ENCODE data around the gene PAF1. TPM values are rescaled to one million over a fixed set of nuclear protein-coding genes. Genes with fewer than 3 reads are reported as not detected.

The PAF1 gene
- total RNA-seq, 2 experiments from 2014 or later, result 44.0 to 47.2 TPM

DNA sequence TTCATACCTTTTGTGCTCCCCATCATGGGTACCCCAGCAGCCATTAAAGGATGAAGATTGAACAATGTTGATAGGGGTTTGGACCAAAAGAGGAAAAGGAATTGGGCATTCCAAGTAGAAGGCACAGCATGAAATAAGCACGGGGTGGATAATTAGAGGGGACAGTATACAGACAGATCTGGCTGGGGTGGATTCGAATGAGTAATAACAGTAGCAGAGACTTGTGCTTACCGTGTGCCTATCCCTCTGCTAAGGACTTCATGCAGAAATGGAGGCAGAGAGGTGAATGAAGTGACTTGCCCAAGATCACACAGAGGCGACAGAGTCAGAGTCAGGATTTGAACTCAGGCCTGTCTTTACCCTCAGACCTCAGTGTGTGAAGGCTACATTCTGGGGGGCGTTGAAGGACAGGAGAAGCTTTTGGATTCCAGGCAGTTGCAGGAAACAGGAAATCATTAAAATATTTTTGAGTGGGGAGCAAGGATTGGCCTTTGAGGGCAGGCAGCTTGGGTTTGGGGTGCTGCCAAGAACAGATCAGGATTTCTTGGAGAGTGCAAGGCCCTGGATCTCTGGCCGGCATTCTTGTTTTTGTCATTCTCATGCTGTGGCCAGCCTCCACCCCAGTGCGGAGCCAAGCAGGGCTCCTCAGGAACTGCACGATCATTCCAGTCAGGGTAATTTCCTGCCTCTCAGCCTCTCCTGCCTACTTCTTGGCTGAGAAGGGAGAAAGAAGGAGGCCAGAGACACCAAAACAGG is 18.7 kb downstream of the PAF1 start:
- Mint-ChIP-seq H3K4me1 (no peaks in the 10 kb centered on the region), H3K27ac (no peak overlapping the region), H3K27me3 (no peaks in the 10 kb centered on the region), H3K4me3 (no peak overlapping the region), H3K36me3 (ENCODE audit: low read depth) (peaks cover 38% of the 10 kb centered on the region), H3K9me3 (no peaks in the 10 kb centered on the region)
- POLR2A ChIA-PET, result no interaction called here
- CTCF ChIA-PET, result no interaction called here
- no peak for DNase-seq

GRCh38 chr19:39370735-39371134 is 20.2 kb downstream of the PAF1 start:
- POLR2A ChIA-PET, result interaction anchor here (1.5 kb wide), 1 partner anchor 28 kb away, joined by 3 read pairs; no protein-coding TSS in a partner anchor
- no peak overlapping the region for H3K27ac Mint-ChIP-seq

DNA sequence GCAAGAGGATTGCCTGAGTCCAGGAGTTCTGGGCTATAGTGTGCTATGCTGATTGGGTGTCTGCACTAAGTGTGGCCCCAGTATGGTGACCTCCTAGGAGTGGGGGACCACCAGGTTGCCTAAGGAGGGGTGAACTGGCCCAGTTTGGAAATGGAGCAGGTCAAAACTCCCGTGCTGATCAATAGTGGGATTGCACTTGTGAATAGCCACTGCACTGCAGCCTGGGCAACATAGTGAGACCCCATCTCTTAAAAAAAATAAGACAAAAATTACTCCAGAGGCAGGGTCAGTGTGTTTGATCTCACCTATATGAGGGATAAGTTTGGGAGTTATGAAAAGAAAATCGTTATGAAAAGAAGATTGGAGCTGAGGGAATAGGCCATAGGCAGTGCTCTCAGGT is 21.7 kb downstream of the PAF1 start:
- no peaks in the 10 kb centered on the region for H3K9me3 Mint-ChIP-seq

More at GRCh38 chr19:39370735-39371134, 20.2 kb downstream of the PAF1 start:
- no peaks in the 10 kb centered on the region for H3K4me1 Mint-ChIP-seq
- no peaks in the 10 kb centered on the region for H3K9me3 Mint-ChIP-seq
- CTCF ChIA-PET, result interaction anchor here (1.3 kb wide), 1 partner anchor 43 kb away, joined by 5 read pairs; no protein-coding TSS in a partner anchor
- H3K36me3 Mint-ChIP-seq (ENCODE audit: low read depth), result peaks cover 32% of the 10 kb centered on the region
- no peaks in the 10 kb centered on the region for H3K27me3 Mint-ChIP-seq
- no peak for DNase-seq
- H3K4me3 Mint-ChIP-seq, result no peak overlapping the region

GRCh38 chr19:39365531-39365930 is 25.4 kb downstream of the PAF1 start:
- Mint-ChIP-seq H3K36me3 (ENCODE audit: low read depth) (peaks cover 33% of the 10 kb centered on the region), H3K27ac (no peak overlapping the region), H3K27me3 (no peaks in the 10 kb centered on the region), H3K4me1 (no peaks in the 10 kb centered on the region), H3K4me3 (no peak overlapping the region), H3K9me3 (no peaks in the 10 kb centered on the region)
- DNase-seq, result no peak
- POLR2A ChIA-PET, result no interaction called here
- CTCF ChIA-PET, result interaction anchor here (1.0 kb wide), 1 partner anchor 9 kb away, joined by 3 read pairs; no protein-coding TSS in a partner anchor

More for the DNA sequence above, 21.7 kb downstream of the PAF1 start:
- Mint-ChIP-seq H3K4me3 (no peak overlapping the region), H3K4me1 (no peaks in the 10 kb centered on the region), H3K36me3 (ENCODE audit: low read depth) (peaks cover 33% of the 10 kb centered on the region), H3K27me3 (no peaks in the 10 kb centered on the region), H3K27ac (no peak overlapping the region)
- DNase-seq, result no peak
- ChIA-PET CTCF (interaction anchor here (0.5 kb wide), 1 partner anchor 1016 kb away, joined by 4 read pairs; no protein-coding TSS in a partner anchor), POLR2A (no interaction called here)

DNA sequence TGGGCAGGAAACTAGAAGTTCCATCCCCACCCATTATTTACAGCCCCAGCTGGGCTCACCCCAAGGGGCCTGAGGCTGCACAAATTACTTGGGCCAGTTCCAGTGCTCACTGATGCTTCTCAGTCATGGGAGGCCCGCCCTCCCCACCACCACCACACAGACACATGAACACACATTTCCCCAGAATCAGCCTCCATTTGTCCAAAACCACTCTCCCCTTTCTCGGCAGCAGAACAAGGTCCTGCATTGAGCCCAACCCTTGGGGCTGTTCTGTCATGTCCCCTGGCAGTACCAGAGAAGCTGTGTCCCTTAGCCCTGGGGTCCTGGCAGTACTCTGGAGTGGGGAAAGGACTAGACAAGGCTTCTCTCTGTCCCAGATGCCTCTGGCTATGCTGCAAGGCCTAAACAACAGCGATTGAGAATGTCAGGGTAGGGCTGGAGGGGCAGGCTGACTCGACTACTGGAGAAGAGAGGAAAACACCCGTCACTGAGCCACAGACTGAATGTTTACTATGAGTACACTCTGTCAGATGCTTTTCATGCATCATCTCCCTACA is 26.9 kb downstream of the PAF1 start:
- Mint-ChIP-seq H3K27ac (no peak overlapping the region), H3K4me1 (no peaks in the 10 kb centered on the region), H3K4me3 (no peak overlapping the region), H3K27me3 (no peaks in the 10 kb centered on the region), H3K9me3 (no peaks in the 10 kb centered on the region), H3K36me3 (ENCODE audit: low read depth) (peaks cover 37% of the 10 kb centered on the region)
- POLR2A ChIA-PET, result no interaction called here
- CTCF ChIA-PET, result no interaction called here
- no peak for DNase-seq

- ChIA-PET POLR2A (interaction anchor here (0.8 to 1.4 kb wide), 3 partner anchors 27 to 29 kb away, joined by 3 to 4 read pairs (median 3); partner anchors contain the start of genes GMFG, MED29 and PAF1), CTCF (no interaction called here)
- H3K36me3 Mint-ChIP-seq (ENCODE audit: low read depth), result peaks cover 39% of the 10 kb centered on the region
- no peaks in the 10 kb centered on the region for H3K4me1 Mint-ChIP-seq
- no peak overlapping the region for H3K27ac Mint-ChIP-seq
- no peaks in the 10 kb centered on the region for H3K9me3 Mint-ChIP-seq
- no peaks in the 10 kb centered on the region for H3K27me3 Mint-ChIP-seq
- no peak overlapping the region for H3K4me3 Mint-ChIP-seq
- no peak for DNase-seq
Observed at GRCh38 chr19:39362682-39363657, 27.9 kb downstream of the PAF1 start.

DNA sequence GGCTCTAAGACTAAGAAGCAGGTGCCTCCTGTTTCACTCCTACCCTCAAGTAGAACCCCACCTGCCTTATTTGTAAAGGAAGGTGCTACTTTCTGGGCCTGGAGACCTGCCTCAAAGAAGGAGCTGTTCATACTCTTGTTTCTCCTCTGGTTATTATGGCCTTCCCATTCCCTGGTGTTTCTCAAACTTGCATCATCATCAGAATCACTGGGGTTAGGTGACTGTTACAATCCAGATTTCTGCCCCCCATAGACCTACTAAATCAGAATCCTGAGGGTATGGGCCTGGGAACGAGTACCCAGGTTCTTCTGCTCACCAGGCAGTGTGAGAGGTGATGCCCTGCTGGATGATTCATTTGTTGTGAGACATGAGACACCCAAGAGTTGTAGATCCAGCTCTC is 30.3 kb downstream of the PAF1 start:
- peaks cover 8% of the 10 kb centered on the region for H3K4me1 Mint-ChIP-seq
- peaks cover 53% of the 10 kb centered on the region for H3K36me3 Mint-ChIP-seq (ENCODE audit: low read depth)
- no peak for DNase-seq
- H3K27ac Mint-ChIP-seq, result no peak overlapping the region
- ChIA-PET CTCF (interaction anchor here (0.6 kb wide), 1 partner anchor 1117 kb away, joined by 3 read pairs; no protein-coding TSS in a partner anchor), POLR2A (no interaction called here)
- H3K27me3 Mint-ChIP-seq, result no peaks in the 10 kb centered on the region
- H3K4me3 Mint-ChIP-seq, result no peak overlapping the region
- no peaks in the 10 kb centered on the region for H3K9me3 Mint-ChIP-seq

DNA sequence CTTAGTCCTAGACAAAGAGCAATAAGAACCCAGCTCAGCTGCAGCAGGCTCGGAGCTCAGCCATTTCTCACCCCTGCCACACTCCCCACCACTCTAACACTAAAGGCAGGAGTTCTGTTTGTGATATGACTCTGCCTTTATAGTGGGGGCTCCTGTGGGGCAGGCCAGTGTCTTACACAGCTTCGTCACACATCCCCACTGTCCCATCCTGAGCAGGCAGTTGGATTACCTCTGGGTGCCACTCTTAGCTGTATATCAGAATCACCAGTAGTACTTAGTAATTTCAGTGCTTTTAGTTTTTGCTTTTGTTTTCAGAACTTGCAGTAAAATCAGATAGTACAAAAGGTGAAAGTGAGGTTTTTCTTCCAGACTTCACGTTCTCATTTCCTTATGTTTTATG is 31.9 kb downstream of the PAF1 start:
- CTCF ChIA-PET, result no interaction called here
- H3K36me3 Mint-ChIP-seq (ENCODE audit: low read depth), result peaks cover 57% of the 10 kb centered on the region
- H3K27me3 Mint-ChIP-seq, result no peaks in the 10 kb centered on the region
- H3K4me3 Mint-ChIP-seq, result no peak overlapping the region
- POLR2A ChIA-PET, result interaction anchor here (0.6 kb wide), 1 partner anchor 15 kb away, joined by 3 read pairs; no protein-coding TSS in a partner anchor
- no peak for DNase-seq
- H3K27ac Mint-ChIP-seq, result no peak overlapping the region
- H3K9me3 Mint-ChIP-seq, result no peaks in the 10 kb centered on the region
- peaks cover 8% of the 10 kb centered on the region for H3K4me1 Mint-ChIP-seq

- ChIA-PET POLR2A (no interaction called here), CTCF (interaction anchor here (1.1 kb wide), 1 partner anchor 9 kb away, joined by 3 read pairs; no protein-coding TSS in a partner anchor)
- DNase-seq, result no peak
- Mint-ChIP-seq H3K27ac (no peak overlapping the region), H3K9me3 (no peaks in the 10 kb centered on the region), H3K27me3 (no peaks in the 10 kb centered on the region), H3K4me3 (no peak overlapping the region), H3K4me1 (peaks cover 17% of the 10 kb centered on the region), H3K36me3 (ENCODE audit: low read depth) (peaks cover 62% of the 10 kb centered on the region)
Observed at GRCh38 chr19:39356647-39357046, 34.3 kb downstream of the PAF1 start.

GRCh38 chr19:39356073-39356472 is 34.8 kb downstream of the PAF1 start:
- no peak overlapping the region for H3K27ac Mint-ChIP-seq
- H3K27me3 Mint-ChIP-seq, result no peaks in the 10 kb centered on the region
- no peak for DNase-seq
- peaks cover 23% of the 10 kb centered on the region for H3K4me1 Mint-ChIP-seq
- H3K4me3 Mint-ChIP-seq, result no peak overlapping the region
- POLR2A ChIA-PET, result interaction anchor here (2.0 kb wide), 1 partner anchor 35 kb away, joined by 7 read pairs; the partner anchor contains the start of genes MED29 and PAF1
- no peaks in the 10 kb centered on the region for H3K9me3 Mint-ChIP-seq
- H3K36me3 Mint-ChIP-seq (ENCODE audit: low read depth), result peaks cover 67% of the 10 kb centered on the region
- CTCF ChIA-PET, result no interaction called here

DNA sequence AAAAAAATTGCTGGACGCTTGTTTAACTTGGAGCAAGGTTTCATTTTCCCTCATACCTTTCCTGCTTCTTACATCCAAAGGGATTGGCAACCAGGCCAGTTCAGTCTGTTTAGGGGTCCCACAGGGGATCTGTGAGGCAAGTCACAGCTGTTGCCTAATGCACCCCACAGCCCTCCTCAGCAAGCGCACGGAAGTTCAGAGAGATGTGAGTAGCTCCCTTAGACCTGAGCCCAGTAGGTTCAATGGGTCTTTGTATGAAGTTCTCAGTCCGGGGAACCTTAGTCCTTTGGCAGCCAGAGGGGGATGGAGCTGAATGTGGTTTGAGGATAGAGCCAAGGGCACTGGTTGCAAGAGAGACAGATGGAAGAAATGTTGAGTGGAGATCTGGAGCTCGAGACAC is 35.7 kb downstream of the PAF1 start:
- POLR2A ChIA-PET, result interaction anchor here (2.0 kb wide), 1 partner anchor 36 kb away, joined by 7 read pairs; the partner anchor contains the start of genes MED29 and PAF1
- Mint-ChIP-seq H3K36me3 (ENCODE audit: low read depth) (peaks cover 62% of the 10 kb centered on the region), H3K4me3 (no peak overlapping the region), H3K27me3 (no peaks in the 10 kb centered on the region), H3K4me1 (peaks cover 25% of the 10 kb centered on the region), H3K27ac (no peak overlapping the region), H3K9me3 (no peaks in the 10 kb centered on the region)
- no peak for DNase-seq
- CTCF ChIA-PET, result no interaction called here

- peak overlapping the region; percentile 68 for H3K27ac Mint-ChIP-seq
- H3K4me3 Mint-ChIP-seq, result no peak overlapping the region
- CTCF ChIA-PET, result interaction anchor here (1.1 to 1.8 kb wide), 2 partner anchors 10 to 46 kb away, joined by 5 read pairs; partner anchors contain the start of gene SAMD4B
- H3K27me3 Mint-ChIP-seq, result no peaks in the 10 kb centered on the region
- H3K4me1 Mint-ChIP-seq, result peaks cover 35% of the 10 kb centered on the region
- DNase-seq, result no peak
- POLR2A ChIA-PET, result interaction anchor here (0.7 to 1.7 kb wide), 2 partner anchors 16 to 36 kb away, joined by 3 read pairs; no protein-coding TSS in a partner anchor
- no peaks in the 10 kb centered on the region for H3K9me3 Mint-ChIP-seq
- H3K36me3 Mint-ChIP-seq (ENCODE audit: low read depth), result peaks cover 55% of the 10 kb centered on the region
Observed at GRCh38 chr19:39352381-39353255, 38.3 kb downstream of the PAF1 start.

Measured in activated CD4-positive, alpha-beta memory T cell treated with anti-CD3 and anti-CD28 coated beads, Interleukin-2, amount 10 ng/mL, durations not matched to agents 7 days and 5 days (primary cell).